ENCODE data around the gene CD48. TPM values are rescaled to one million over a fixed set of nuclear protein-coding genes. Genes with fewer than 3 reads are reported as not detected.

CD48 gene
- total RNA-seq, 4 donors from 2014 or later, result 0.53 to 4.3 (median 1.5) TPM

DNA sequence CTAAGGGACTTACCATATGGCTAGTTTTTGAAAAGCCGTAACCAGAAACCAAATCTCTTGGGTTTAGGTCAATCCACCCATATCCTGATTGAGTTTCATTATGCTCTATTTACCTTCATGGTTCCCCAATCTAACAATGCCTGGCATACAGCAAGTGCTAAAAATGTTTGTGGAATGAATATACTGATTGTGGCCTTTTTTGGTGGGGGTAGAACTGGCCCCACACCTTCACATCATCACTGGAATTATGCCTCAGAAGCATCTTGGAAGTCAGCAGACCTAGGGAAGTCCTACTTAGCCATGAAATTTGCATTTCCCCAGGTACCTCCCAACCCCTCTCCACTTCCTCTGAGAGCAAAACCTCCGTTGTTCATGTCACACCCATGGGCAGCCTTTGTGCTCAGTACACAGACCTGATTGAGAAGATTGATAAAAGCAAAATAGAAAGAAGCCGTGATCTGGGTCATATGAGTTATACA, 47.0 kb downstream of the CD48 start:
- no peak overlapping the region for H3K4me3 ChIP-seq (ENCODE audit: low read depth, poor library complexity, severe bottlenecking)
- intact Hi-C loops (cut with DNase I; ENCODE audit: low total_unique reads), result no loop called here
- no peak for DNase-seq (ENCODE audit: low spot score in 2 of 2)
- TF ChIP-seq, protein P1, sequence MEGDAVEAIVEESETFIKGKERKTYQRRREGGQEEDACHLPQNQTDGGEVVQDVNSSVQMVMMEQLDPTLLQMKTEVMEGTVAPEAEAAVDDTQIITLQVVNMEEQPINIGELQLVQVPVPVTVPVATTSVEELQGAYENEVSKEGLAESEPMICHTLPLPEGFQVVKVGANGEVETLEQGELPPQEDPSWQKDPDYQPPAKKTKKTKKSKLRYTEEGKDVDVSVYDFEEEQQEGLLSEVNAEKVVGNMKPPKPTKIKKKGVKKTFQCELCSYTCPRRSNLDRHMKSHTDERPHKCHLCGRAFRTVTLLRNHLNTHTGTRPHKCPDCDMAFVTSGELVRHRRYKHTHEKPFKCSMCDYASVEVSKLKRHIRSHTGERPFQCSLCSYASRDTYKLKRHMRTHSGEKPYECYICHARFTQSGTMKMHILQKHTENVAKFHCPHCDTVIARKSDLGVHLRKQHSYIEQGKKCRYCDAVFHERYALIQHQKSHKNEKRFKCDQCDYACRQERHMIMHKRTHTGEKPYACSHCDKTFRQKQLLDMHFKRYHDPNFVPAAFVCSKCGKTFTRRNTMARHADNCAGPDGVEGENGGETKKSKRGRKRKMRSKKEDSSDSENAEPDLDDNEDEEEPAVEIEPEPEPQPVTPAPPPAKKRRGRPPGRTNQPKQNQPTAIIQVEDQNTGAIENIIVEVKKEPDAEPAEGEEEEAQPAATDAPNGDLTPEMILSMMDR (IDR thresholded peaks at IDR 0.05), result no peak
- no peak for TF ChIP-seq POLR2A (IDR thresholded peaks at IDR 0.05)
- 64 to 70% methylated on average over 3 of the region's 3 CpGs for WGBS, 2 donors

DNA sequence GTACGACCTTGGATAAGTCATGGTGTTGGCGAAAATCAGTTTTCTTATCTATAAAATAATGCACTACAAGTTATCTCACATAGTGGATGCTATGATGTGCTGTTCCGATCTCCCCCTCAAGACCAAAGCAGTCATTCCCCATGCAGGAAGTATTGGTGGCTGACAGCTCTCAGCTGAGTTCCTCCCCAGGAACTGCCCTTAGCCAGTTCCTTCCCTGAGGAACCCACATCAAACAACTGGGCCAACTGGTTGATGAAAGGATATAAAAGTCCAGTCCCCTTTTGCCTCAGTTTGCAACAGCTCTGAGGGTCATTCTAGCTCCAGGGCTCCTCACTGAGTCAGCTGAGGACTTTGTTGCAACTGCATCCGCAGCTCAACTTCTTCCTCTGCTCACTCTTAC, 48.7 kb downstream of the CD48 start:
- TF ChIP-seq, protein P1 (IDR thresholded peaks at IDR 0.05), result no peak
- TF ChIP-seq POLR2A (IDR thresholded peaks at IDR 0.05), result no peak
- WGBS, 2 donors, result 80 to 84% methylated on average over 4 of the region's 4 CpGs
- intact Hi-C loops (cut with DNase I; ENCODE audit: low total_unique reads), result no loop called here
- no peak for DNase-seq (ENCODE audit: low spot score in 2 of 2)
- H3K4me3 ChIP-seq (ENCODE audit: low read depth, poor library complexity, severe bottlenecking), result no peak overlapping the region

DNA sequence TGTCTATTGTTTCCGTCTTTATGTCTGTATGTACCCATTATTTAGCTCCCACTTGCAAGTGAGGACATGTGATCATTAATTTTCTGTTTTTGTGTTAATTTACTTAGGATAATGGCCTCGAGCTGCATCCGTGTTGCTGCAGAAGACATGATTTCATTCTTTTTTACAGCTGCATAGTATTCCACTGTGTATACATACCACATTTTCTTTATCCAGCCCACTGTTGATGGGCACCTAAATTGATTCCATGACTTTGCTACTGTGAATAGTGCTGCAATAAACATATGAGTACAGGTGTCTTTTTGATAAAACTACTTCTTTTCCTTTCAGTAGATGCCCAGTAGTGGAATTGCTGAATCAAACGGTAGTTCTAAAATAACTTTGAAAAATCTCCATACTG, 52.1 kb downstream of the CD48 start:
- WGBS, 2 donors, result 93 to 94% methylated on average over 4 of the region's 4 CpGs
- no peak for DNase-seq (ENCODE audit: low spot score in 2 of 2)
- TF ChIP-seq, protein P1 (IDR thresholded peaks at IDR 0.05), result no peak
- no peak for TF ChIP-seq POLR2A (IDR thresholded peaks at IDR 0.05)
- intact Hi-C loops (cut with DNase I; ENCODE audit: low total_unique reads), result no loop called here
- no peak overlapping the region for H3K4me3 ChIP-seq (ENCODE audit: low read depth, poor library complexity, severe bottlenecking)

DNA sequence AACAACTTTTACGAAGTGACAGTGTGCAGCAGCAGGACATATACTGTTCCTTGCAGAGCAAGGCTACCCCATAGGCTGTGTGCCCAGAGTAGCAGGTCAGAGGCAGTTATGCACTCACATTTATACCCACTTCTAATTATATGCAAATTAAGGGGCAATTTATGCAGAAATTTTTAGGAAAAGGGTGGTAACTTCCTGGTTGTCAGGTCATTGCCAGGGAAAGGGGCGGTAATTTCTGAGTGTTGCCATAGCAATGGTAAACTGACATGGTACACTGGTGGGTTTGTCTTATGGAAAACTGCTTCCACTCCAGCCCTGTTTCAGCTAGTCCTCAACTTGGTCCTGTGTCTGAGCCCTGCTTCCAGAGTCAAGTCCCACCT, 52.8 kb downstream of the CD48 start:
- WGBS, 2 donors, result 96 to 100% methylated on average over 2 of the region's 2 CpGs
- H3K4me3 ChIP-seq (ENCODE audit: low read depth, poor library complexity, severe bottlenecking), result no peak overlapping the region
- no peak for DNase-seq (ENCODE audit: low spot score in 2 of 2)
- no peak for TF ChIP-seq POLR2A (IDR thresholded peaks at IDR 0.05)
- TF ChIP-seq, protein P1 (IDR thresholded peaks at IDR 0.05), result no peak
- intact Hi-C loops (cut with DNase I; ENCODE audit: low total_unique reads), result no loop called here

DNA sequence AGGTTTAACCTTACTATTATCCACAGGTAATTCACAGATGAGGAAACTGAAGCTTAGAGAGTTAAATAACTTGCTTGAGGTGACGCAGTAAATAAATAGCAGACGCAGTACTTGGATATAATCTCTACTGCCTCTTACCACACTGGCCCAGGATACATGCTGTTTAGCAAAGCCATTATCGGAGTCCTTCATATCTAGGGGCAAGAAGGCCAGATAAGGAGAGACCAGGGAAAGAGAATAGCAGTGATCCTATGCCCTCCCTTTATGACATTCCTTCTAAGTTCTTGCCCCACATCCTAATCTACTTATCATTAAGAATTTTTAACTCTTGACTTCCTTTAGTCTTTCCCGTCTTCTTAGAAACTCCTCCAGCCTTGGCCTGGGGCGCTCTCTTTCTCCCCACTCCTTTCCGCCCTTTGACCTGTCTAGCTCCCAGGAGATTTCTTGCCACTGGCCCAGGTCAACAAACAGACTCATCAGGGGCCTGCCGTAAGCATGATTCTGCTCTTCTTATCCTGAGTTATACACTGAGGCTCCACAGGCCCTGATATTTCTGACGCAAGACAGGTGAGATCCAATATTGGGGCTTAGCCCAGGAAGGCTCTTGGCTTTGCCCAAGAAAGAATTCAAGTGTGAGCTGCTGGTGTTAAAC, 53.3 kb downstream of the CD48 start:
- no peak overlapping the region for H3K4me3 ChIP-seq (ENCODE audit: low read depth, poor library complexity, severe bottlenecking)
- intact Hi-C loops (cut with DNase I; ENCODE audit: low total_unique reads), result no loop called here
- no peak for TF ChIP-seq POLR2A (IDR thresholded peaks at IDR 0.05)
- TF ChIP-seq, protein P1 (IDR thresholded peaks at IDR 0.05), result no peak
- whole genome bisulfite sequencing, 2 donors, result 84 to 86% methylated on average over 8 of the region's 8 CpGs
- no peak for DNase-seq (ENCODE audit: low spot score in 2 of 2)
